Posterior vena cava (tissue), 2 donors: Measurements from ENCODE around the gene BABAM1. TPM values are rescaled to one million over a fixed set of nuclear protein-coding genes. Genes with fewer than 3 reads are reported as not detected.

Experiments used
- total RNA-seq, 2 donors: library from RNA; stranded (reverse); fragmentation: NEBNext Ultra II Directional; extraction: Animal tissue kit (Norgen Biotek cat#: 25700); gene quantifications; one replicate each; pipeline ENCODE4 v1.2.1, GENCODE V29; 2021
- donor health status: DM: yes; HTN: yes; CAD: no.
- donor health status: DM: yes; HTN: yes; CAD: no.

Gene BABAM1
- total RNA-seq, 2 donors from 2014 or later, result 62.9 to 64.6 TPM

Other genes starting within 250 kb of the BABAM1 start
- 1 to 10 TPM; 6.2 to 6.3 TPM for gene CPAMD8, start 240.6 kb upstream of the BABAM1 start, total RNA-seq
- gene HAUS8, start 192.0 kb upstream of the BABAM1 start, total RNA-seq, result 1 to 10 TPM; 4.2 to 4.8 TPM
- gene MYO9B, start 191.7 kb upstream of the BABAM1 start, total RNA-seq, result 100 to 1,000 TPM; 103 to 106 TPM
- gene USE1, start 52.1 kb upstream of the BABAM1 start, total RNA-seq, result 10 to 100 TPM; 16.4 to 17.6 TPM
- gene OCEL1, start 41.2 kb upstream of the BABAM1 start, total RNA-seq, result 10 to 100 TPM; 14.8 to 18.0 TPM
- gene NR2F6, start 21.5 kb upstream of the BABAM1 start, total RNA-seq, result 10 to 100 TPM; 21.2 to 22.8 TPM
- 1 to 10 TPM; 4.8 to 5.7 TPM for gene USHBP1, start 2.7 kb upstream of the BABAM1 start, total RNA-seq
- gene ANKLE1, start 14.5 kb downstream of the BABAM1 start, total RNA-seq, result under 1 TPM; 0.14 to 0.19 TPM
- gene ABHD8, start 36.0 kb downstream of the BABAM1 start, total RNA-seq, result 1 to 10 TPM; 7.4 to 7.8 TPM
- 10 to 100 TPM; 52.2 to 54.6 TPM for gene MRPL34, start 38.4 kb downstream of the BABAM1 start, total RNA-seq
- 10 to 100 TPM; 30.7 to 33.9 TPM for gene DDA1, start 42.1 kb downstream of the BABAM1 start, total RNA-seq
- gene ANO8, start 67.4 kb downstream of the BABAM1 start, total RNA-seq, result 10 to 100 TPM in 1 of 2 donors, 1 to 10 TPM in 1; 9.8 to 10.0 TPM
- 10 to 100 TPM; 12.7 to 15.8 TPM for gene GTPBP3, start 70.1 kb downstream of the BABAM1 start, total RNA-seq
- 100 to 1,000 TPM; 151 to 181 TPM for gene PLVAP, start 109.9 kb downstream of the BABAM1 start, total RNA-seq
- gene CCDC194, start 126.8 kb downstream of the BABAM1 start, total RNA-seq, result under 1 TPM in 1 of 2 donors, not detected in 1; 0.52 TPM
- gene BST2, start 138.2 kb downstream of the BABAM1 start, total RNA-seq, result 10 to 100 TPM; 37.8 to 82.9 TPM
- 10 to 100 TPM; 24.4 to 30.3 TPM for gene MVB12A, start 152.6 kb downstream of the BABAM1 start, total RNA-seq
- under 1 TPM; 0.14 to 0.46 TPM for gene TMEM221, start 181.2 kb downstream of the BABAM1 start, total RNA-seq
- not detected for gene NXNL1, start 193.5 kb downstream of the BABAM1 start, total RNA-seq
- 10 to 100 TPM; 11.1 to 14.4 TPM for gene SLC27A1, start 203.1 kb downstream of the BABAM1 start, total RNA-seq
- 10 to 100 TPM; 39.8 to 48.7 TPM for gene PGLS, start 244.2 kb downstream of the BABAM1 start, total RNA-seq